ENCODE measurements around the gene INHBE.
"Not testable (repeated sequence)": the region's sequence is repeated elsewhere in the genome, so short reads cannot be mapped to it uniquely, and the experiment has no call there.

INHBE gene

GRCh38 chr12:57475271-57476161 lies 20.4 kb downstream of the INHBE start:
- no peak for DNase-seq (ENCODE audit: low read depth, low spot score)

DNA sequence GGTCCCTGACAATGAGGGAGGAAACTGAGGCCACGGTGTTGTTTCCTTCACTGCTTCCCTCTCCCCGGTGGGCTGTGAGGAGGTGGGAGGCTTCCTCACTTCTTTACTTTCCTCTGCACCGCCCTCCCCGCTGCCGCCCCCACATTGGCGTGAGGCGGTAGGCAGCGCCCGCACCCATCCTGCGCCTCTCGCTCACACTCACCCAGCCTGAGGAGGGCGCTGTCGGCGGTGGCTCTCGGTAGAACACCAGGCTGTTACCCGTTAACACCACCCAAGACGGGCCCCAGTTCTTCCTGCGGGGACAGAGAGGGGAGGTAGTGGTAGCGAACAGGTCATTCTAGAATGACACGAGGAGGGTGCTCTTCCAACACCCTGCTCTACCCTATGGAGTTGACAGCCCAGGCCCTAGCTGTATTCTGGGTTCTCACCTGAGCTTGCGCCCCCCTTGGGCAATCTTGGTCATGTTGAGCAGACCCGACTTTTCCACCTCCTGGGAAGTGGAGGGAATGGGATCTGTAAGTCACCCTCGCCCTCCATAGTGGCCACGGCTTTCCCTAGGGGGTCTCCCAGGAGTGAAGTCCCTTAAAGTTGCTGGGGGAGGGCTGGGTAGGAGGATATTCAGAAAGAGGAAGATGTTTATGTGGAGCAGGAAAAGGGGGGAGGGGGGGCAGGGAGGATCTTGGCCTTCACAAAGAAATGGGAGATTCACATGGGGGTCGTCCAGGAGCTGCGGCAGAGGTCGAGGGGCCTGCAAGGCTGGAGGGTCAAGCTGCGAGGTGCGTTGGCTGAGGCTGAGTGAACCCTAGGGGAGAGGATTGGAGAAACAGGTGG lies 21.3 kb downstream of the INHBE start:
- no peak for DNase-seq (ENCODE audit: low read depth, low spot score)

DNA sequence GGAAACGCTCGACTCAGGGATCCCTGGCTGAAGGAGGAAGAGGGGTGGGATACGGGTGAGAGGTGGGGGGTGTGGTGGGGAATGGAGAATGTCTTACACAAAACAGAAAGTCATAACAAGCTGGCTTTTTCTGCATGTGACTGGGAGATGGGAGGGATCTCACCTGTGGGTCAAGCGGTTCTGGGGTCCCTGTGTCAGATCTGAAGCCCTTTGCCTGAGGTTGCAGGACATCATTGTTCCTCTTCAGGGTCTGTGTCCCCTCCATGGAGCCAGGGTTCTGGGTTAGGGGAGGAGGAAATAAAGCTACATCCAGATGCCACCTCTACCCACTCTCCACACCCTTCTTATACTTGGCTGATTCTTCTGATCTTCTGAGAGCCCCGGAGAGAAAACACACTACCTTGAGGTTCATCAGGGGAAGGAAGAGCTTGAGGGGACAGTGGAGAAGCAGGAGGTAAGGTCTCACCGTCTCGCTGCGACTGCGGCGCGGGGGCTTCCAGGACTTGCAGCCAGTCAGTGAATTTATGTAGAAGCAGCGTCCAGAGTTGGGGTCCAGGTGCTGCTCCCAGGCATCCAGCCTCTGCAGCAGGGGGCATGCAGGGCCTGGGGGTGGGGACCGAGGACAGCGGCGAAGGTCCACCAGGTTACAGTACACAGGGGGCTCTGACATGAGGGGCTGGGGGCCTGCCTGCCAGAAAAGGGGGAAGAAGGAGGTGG lies 22.0 kb downstream of the INHBE start:
- no peak for DNase-seq (ENCODE audit: low read depth, low spot score)

GRCh38 chr12:57477710-57478681 lies 22.9 kb downstream of the INHBE start:
- DNase-seq (ENCODE audit: low read depth, low spot score) = no peak

GRCh38 chr12:57479043-57479375 lies 23.9 kb downstream of the INHBE start:
- DNase-seq (ENCODE audit: low read depth, low spot score) = no peak

GRCh38 chr12:57479376-57480115 lies 24.4 kb downstream of the INHBE start, which contains the start of gene ARHGAP9:
TSS of gene ARHGAP9 (minus strand) at chr12:57479866. CDS start at chr12:57479406, 460 bp downstream.
- no peak for DNase-seq (ENCODE audit: low read depth, low spot score)

DNA sequence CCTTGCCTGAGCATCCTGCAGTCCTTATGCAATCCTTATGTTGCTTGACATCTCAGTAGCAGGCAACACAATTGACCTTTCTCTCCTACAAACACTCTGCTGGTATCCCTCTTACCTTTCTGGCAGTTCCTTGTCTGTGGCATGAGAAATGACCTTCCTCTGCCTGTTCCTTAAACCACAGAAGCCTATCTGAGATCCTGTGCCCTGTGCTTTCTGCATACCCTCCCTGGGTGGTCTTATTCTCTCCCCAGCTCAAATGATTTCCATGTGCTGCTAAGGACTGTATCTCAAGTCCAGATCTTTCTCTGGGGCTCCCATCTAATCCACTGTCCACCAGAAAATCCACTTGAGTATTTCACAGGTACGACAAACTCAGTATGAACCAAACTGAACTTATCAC lies 26.6 kb downstream of the INHBE start:
- no peak for DNase-seq (ENCODE audit: low read depth, low spot score)

DNA sequence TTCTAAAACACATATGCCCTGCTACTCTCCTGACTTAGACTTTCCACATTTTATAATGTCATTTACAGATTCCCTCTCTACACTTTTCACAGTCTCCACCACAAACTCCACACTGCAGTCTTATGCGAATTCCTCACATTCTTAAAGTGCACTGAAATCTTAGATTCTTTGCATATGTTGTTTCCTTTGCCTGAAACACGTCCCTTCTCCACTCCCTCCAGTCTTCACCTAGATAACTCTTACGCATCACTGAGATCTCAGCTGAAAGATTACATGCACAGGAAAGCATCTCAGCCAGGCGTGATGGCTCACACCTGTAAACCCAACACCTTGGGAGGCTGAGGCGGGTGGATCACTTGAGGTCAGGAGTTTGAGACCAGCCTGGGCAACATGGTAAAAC lies 28.4 kb downstream of the INHBE start:
- DNase-seq (ENCODE audit: low read depth, low spot score) = no peak

- no peak for DNase-seq (ENCODE audit: low read depth, low spot score)
These were observed 30.6 kb downstream of the INHBE start for GRCh38 chr12:57485695-57486094.

GRCh38 chr12:57487055-57487596 lies 32.0 kb downstream of the INHBE start:
- DNase-seq (ENCODE audit: low read depth, low spot score) = no peak

DNA sequence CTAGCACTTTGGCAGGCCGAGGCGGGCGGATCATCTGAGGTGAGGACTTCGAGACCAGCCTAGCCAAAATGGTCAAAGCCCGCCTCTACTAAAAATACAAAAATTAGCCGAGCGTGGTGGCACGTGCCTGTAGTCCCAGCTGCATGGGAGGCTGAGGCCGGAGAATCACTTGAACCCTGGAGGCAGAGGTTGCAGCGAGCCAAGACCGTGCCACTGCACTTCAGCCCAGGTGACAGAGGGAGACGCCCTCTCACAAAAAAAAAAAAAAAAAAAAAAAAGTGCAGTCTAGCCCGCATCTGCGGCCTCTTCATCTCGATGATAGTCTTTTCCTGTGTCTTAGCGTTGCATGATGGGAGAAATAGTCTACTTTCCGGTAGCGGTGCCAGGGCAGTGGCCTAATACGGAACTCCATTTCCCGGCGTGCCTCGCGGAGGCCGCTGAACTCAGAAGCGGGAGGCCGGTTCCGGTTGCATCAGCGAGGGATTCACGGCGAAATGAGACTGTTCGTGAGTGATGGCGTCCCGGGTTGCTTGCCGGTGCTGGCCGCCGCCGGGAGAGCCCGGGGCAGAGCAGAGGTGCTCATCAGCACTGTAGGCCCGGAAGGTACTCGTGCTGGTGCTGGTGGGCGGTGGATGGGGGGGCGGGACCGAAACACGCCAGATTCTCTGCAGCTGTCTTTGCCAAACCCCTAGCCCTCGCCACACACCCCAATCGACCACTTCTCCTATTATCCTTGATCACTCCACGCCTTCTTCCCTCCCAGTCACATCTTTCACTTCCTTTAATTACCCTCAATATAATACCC lies 32.7 kb downstream of the INHBE start, which contains the start of gene MARS1:
TSS of gene MARS1 (plus strand) at position 472 of the 805 bp plus-strand sequence. CDS start at position 495, 23 bp downstream.
- DNase-seq (ENCODE audit: low read depth, low spot score) = peak; percentile 89

DNA sequence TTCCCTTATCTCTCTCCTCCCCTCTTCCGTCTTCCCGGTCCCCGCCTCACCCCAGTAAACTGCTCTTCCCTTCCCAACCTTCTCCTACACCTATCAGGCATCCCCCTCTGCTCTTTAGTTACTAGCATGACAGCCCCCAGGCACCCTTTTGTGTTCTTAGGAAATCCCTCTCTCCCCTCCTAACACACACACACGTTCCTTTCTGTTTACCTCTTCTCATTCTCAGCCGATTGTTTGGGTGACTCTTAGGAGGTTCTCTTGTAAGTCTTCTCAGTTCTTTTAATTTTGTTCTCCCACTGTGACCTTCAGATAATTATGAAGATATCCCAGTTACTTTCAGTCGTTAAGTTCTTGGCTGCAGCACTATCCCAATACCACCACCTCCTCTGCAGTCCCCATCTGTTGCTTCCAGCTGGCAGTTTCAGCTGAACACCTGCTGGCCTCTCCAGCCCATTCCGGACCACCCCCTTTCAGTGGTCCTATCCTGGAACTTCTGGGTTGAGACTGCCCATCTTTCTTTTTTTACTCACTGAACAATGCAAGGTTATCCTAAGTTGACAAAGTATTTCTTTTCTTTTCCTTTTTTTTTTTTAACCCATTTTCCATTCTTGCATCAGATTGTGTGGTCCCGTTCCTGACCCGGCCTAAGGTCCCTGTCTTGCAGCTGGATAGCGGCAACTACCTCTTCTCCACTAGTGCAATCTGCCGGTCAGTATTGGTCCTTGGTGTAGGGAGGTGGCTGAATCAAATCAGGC lies 33.5 kb downstream of the INHBE start:
- DNase-seq (ENCODE audit: low read depth, low spot score) = no peak

DNA sequence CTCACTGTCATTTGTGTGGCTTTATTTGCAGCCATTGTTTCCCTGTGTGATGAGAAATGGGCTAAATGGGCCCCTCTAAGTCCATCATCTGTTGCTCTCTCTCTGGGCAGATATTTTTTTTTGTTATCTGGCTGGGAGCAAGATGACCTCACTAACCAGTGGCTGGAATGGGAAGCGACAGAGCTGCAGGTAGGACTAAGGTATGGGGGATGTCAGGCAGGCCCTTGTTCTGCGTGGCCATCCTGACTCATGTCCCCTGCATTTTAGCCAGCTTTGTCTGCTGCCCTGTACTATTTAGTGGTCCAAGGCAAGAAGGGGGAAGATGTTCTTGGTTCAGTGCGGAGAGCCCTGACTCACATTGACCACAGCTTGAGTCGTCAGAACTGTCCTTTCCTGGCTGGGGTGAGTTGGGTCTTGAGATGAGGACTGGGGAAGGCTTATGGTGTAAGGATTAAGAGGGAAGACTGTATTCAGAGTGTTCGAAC lies 34.1 kb downstream of the INHBE start:
- no peak for DNase-seq (ENCODE audit: low read depth, low spot score)

GRCh38 chr12:57490126-57490525 lies 35.0 kb downstream of the INHBE start:
- DNase-seq (ENCODE audit: low read depth, low spot score) = no peak

GRCh38 chr12:57491393-57492280 lies 36.5 kb downstream of the INHBE start:
- no peak for DNase-seq (ENCODE audit: low read depth, low spot score)

GRCh38 chr12:57495051-57495701 lies 40.1 kb downstream of the INHBE start:
- not testable (repeated sequence) for DNase-seq (ENCODE audit: low read depth, low spot score)
